Lower lobe of right lung (tissue), 2 donors: ENCODE measurements around the gene SERINC5. TPM values are rescaled to one million over a fixed set of nuclear protein-coding genes. Genes with fewer than 3 reads are reported as not detected.

ENCODE experiments used
- ATAC-seq, 2 donors: fragments of 200-7000 bp; cut with Tn5 transposase; one replicate each; pipeline ENCODE4 v1.9.1; 2020 to 2022; ENCODE audit warnings: mild to moderate bottlenecking in 2 of 2, moderate library complexity in 2 of 2
- DNase-seq: peaks from one replicate; pipeline ENCODE4 v3.0.0-alpha.2; 2020
- H3K27ac ChIP-seq: fragments of 200-600 bp; one replicate; pipeline ENCODE4 v1.8.0; 2022
- H3K27me3 ChIP-seq: fragments of 200-600 bp; one replicate; pipeline ENCODE4 v1.8.0; 2022; ENCODE audit warnings: low read depth
- H3K36me3 ChIP-seq: fragments of 200-600 bp; one replicate; pipeline ENCODE4 v1.8.0; 2022; ENCODE audit warnings: mild to moderate bottlenecking
- H3K4me1 ChIP-seq: fragments of 200-600 bp; one replicate; pipeline ENCODE4 v1.8.0; 2022
- H3K4me3 ChIP-seq: fragments of 200-600 bp; one replicate; pipeline ENCODE4 v1.8.0; 2022; ENCODE audit warnings: mild to moderate bottlenecking
- H3K9me3 ChIP-seq: fragments of 200-600 bp; one replicate; pipeline ENCODE4 v1.8.0; 2022
- CTCF ChIP-seq: fragments of 200-600 bp; IDR thresholded peaks from one replicate; pipeline ENCODE4 v1.8.0; 2022; ENCODE audit warnings: antibody characterized with exemption, mild to moderate bottlenecking
- intact Hi-C: fragments of 100-400 bp; cut with DNase I; formaldehyde crosslinking; loops from one replicate; pipeline ENCODE4 v1.11.0; 2022
- total RNA-seq: library from RNA; stranded (reverse); fragmentation: NEBNext Ultra II Directional; extraction: Animal tissue kit (Norgen Biotek cat#: 25700); gene quantifications from one replicate; pipeline ENCODE4 v1.2.1, GENCODE V29; 2021
- donor health status: DM: no; HTN: yes; CAD: no; lungs with severe emphysema.

Gene SERINC5
- total RNA-seq, 1 donor from 2014 or later = 52.6 TPM

GRCh38 chr5:80106916-80107315 lies 148.9 kb downstream of the SERINC5 start:
- Histone ChIP-seq H3K27ac (no peak overlapping the region), H3K36me3 (no peaks in the 10 kb centered on the region), H3K9me3 (no peaks in the 10 kb centered on the region), H3K27me3 (no peaks in the 10 kb centered on the region), H3K4me1 (no peaks in the 10 kb centered on the region), H3K4me3 (no peak overlapping the region)
- ATAC-seq (no peak), DNase-seq (no peak)
- TF ChIP-seq CTCF = no peak
- intact Hi-C loops = no loop called here

GRCh38 chr5:80105698-80106439 lies 150.0 kb downstream of the SERINC5 start:
- TF ChIP-seq CTCF = no peak
- H3K27me3 ChIP-seq = no peaks in the 10 kb centered on the region
- DNase-seq (no peak), ATAC-seq (no peak)
- H3K36me3 ChIP-seq = no peaks in the 10 kb centered on the region
- no peak overlapping the region for H3K4me3 ChIP-seq
- H3K9me3 ChIP-seq = no peaks in the 10 kb centered on the region
- intact Hi-C loops = no loop called here
- no peaks in the 10 kb centered on the region for H3K4me1 ChIP-seq
- H3K27ac ChIP-seq = no peak overlapping the region

- TF ChIP-seq CTCF = no peak
- no peak overlapping the region for H3K27ac ChIP-seq
- H3K36me3 ChIP-seq = no peaks in the 10 kb centered on the region
- no peak for DNase-seq
- no peak for ATAC-seq
- no peaks in the 10 kb centered on the region for H3K9me3 ChIP-seq
- intact Hi-C loops = no loop called here
- H3K4me3 ChIP-seq = no peak overlapping the region
- H3K27me3 ChIP-seq = no peaks in the 10 kb centered on the region
- H3K4me1 ChIP-seq = no peaks in the 10 kb centered on the region
These were observed 152.5 kb downstream of the SERINC5 start for GRCh38 chr5:80103371-80103770.

GRCh38 chr5:80101993-80102392 lies 153.9 kb downstream of the SERINC5 start:
- Histone ChIP-seq H3K27me3 (no peaks in the 10 kb centered on the region), H3K9me3 (no peaks in the 10 kb centered on the region), H3K36me3 (no peaks in the 10 kb centered on the region), H3K27ac (no peak overlapping the region), H3K4me1 (no peaks in the 10 kb centered on the region), H3K4me3 (no peak overlapping the region)
- DNase-seq (no peak), ATAC-seq (no peak)
- intact Hi-C loops = no loop called here
- TF ChIP-seq CTCF = no peak

- Histone ChIP-seq H3K36me3 (no peaks in the 10 kb centered on the region), H3K27me3 (no peaks in the 10 kb centered on the region), H3K4me3 (no peak overlapping the region), H3K9me3 (no peaks in the 10 kb centered on the region), H3K4me1 (no peaks in the 10 kb centered on the region), H3K27ac (no peak overlapping the region)
- no peak for ATAC-seq
- DNase-seq = no peak
- intact Hi-C loops = no loop called here
- no peak for TF ChIP-seq CTCF
These were observed 158.4 kb downstream of the SERINC5 start for GRCh38 chr5:80097451-80097850.
